Astrocyte (in vitro differentiated cells and primary cell): ENCODE measurements around the gene L1TD1. TPM values are rescaled to one million over a fixed set of nuclear protein-coding genes. Genes with fewer than 3 reads are reported as not detected.
"Not testable (repeated sequence)": the region's sequence is repeated elsewhere in the genome, so short reads cannot be mapped to it uniquely, and the experiment has no call there.

Experiments
- DNase-seq: peaks from one replicate; pipeline ENCODE4 v3.0.0-alpha.2; 2010; ENCODE audit warnings: low read depth
- FAIRE-seq: peaks from 2 replicates; lab custom pipeline; 2011; peaks lifted over from hg19 to GRCh38; lab: Jason Lieb, UNC
- H2AFZ ChIP-seq: 2 replicates; pipeline ENCODE4 v1.6.0; 2012; ENCODE audit warnings: low read depth, low read length, inconsistent platforms
- H3K27ac ChIP-seq: 2 replicates; pipeline ENCODE4 v1.5.1; 2011; ENCODE audit warnings: low read depth, low read length, inconsistent platforms
- H3K27me3 ChIP-seq: 2 replicates; pipeline ENCODE4 v1.6.0; 2011; ENCODE audit warnings: low read length, inconsistent platforms; ENCODE audit not compliant: insufficient read depth
- H3K36me3 ChIP-seq: 2 replicates; pipeline ENCODE4 v1.5.1; 2011; ENCODE audit warnings: low read length, inconsistent platforms; ENCODE audit not compliant: insufficient read depth
- H3K4me1 ChIP-seq: 2 replicates; pipeline ENCODE4 v1.5.1; 2011; ENCODE audit warnings: low read length, inconsistent platforms; ENCODE audit not compliant: insufficient read depth
- H3K4me2 ChIP-seq: 2 replicates; pipeline ENCODE4 v1.6.0; 2012; ENCODE audit warnings: low read length, inconsistent platforms
- H3K4me3 ChIP-seq: 2 replicates; pipeline ENCODE4 v1.5.1; 2011; ENCODE audit warnings: low read depth, mild to moderate bottlenecking, low read length, inconsistent platforms; ENCODE audit not compliant: insufficient read depth
- H3K79me2 ChIP-seq: 2 replicates; pipeline ENCODE4 v1.6.0; 2012; ENCODE audit warnings: mild to moderate bottlenecking, low read length, inconsistent platforms; ENCODE audit not compliant: insufficient read depth
- H3K9ac ChIP-seq: 2 replicates; pipeline ENCODE4 v1.6.0; 2012; ENCODE audit warnings: mild to moderate bottlenecking, low read length, inconsistent platforms
- H3K9me3 ChIP-seq: 2 replicates; pipeline ENCODE4 v1.5.1; 2012; ENCODE audit warnings: low read depth, mild to moderate bottlenecking, low read length, inconsistent platforms; ENCODE audit not compliant: insufficient read depth
- H4K20me1 ChIP-seq: 2 replicates; pipeline ENCODE4 v1.6.0; 2012; ENCODE audit warnings: low read length, inconsistent platforms; ENCODE audit not compliant: insufficient read depth
- H3K27ac Mint-ChIP-seq: one replicate; pipeline ENCODE4 v1.8.0; 2021; ENCODE audit warnings: mild to moderate bottlenecking, mixed read lengths; ENCODE audit not compliant: unreplicated experiment
- H3K27me3 Mint-ChIP-seq: one replicate; pipeline ENCODE4 v1.8.0; 2021; ENCODE audit warnings: low read depth, mixed read lengths; ENCODE audit not compliant: unreplicated experiment
- H3K36me3 Mint-ChIP-seq: one replicate; pipeline ENCODE4 v1.8.0; 2021; ENCODE audit warnings: low read depth, mixed read lengths; ENCODE audit not compliant: unreplicated experiment
- H3K4me1 Mint-ChIP-seq: one replicate; pipeline ENCODE4 v1.8.0; 2021; ENCODE audit warnings: low read depth, mixed read lengths; ENCODE audit not compliant: unreplicated experiment
- H3K4me3 Mint-ChIP-seq: one replicate; pipeline ENCODE4 v1.8.0; 2021; ENCODE audit warnings: mild to moderate bottlenecking, moderate library complexity, mixed read lengths; ENCODE audit not compliant: unreplicated experiment
- H3K9me3 Mint-ChIP-seq: one replicate; pipeline ENCODE4 v1.8.0; 2021; ENCODE audit warnings: mild to moderate bottlenecking, mixed read lengths; ENCODE audit not compliant: unreplicated experiment
- CTCF ChIP-seq: IDR thresholded peaks from 2 replicates; pipeline ENCODE4 v1.5.1; 2011; ENCODE audit warnings: low read depth, mild to moderate bottlenecking, inconsistent platforms, low read length, moderate library complexity; ENCODE audit not compliant: insufficient read depth
- EZH2 ChIP-seq: IDR thresholded peaks from 2 replicates; pipeline ENCODE4 v1.6.1; 2012; ENCODE audit warnings: mild to moderate bottlenecking, low read length, inconsistent platforms; ENCODE audit not compliant: insufficient read depth
- total RNA-seq: library from RNA; stranded (reverse); gene quantifications from 2 replicates; pipeline ENCODE4 v1.2.1, GENCODE V29; 2021

Gene L1TD1
- total RNA-seq, 1 donor from 2014 or later, result 9.9 TPM

GRCh38 chr1:62218604-62219003, 24.0 kb downstream of the L1TD1 start:
- H4K20me1 ChIP-seq, result no peaks in the 10 kb centered on the region
- DNase-seq, result no peak
- no peak overlapping the region for H3K9ac ChIP-seq
- H3K9me3 Mint-ChIP-seq, result no peaks in the 10 kb centered on the region
- no peaks in the 10 kb centered on the region for H3K9me3 ChIP-seq
- H3K36me3 Mint-ChIP-seq, result no peaks in the 10 kb centered on the region
- no peak overlapping the region for H3K27ac Mint-ChIP-seq
- no peak overlapping the region for H3K4me3 Mint-ChIP-seq
- H3K4me2 ChIP-seq, result no peak overlapping the region
- no peaks in the 10 kb centered on the region for H3K36me3 ChIP-seq
- no peak overlapping the region for H2AFZ ChIP-seq
- no peak for FAIRE-seq
- no peaks in the 10 kb centered on the region for H3K79me2 ChIP-seq
- H3K4me1 Mint-ChIP-seq, result peaks cover 5% of the 10 kb centered on the region
- H3K4me1 ChIP-seq, result no peaks in the 10 kb centered on the region
- no peaks in the 10 kb centered on the region for H3K27me3 Mint-ChIP-seq
- H3K27ac ChIP-seq, result no peak overlapping the region
- TF ChIP-seq EZH2 (no peak), CTCF (no peak)
- no peak overlapping the region for H3K4me3 ChIP-seq
- H3K27me3 ChIP-seq, result no peaks in the 10 kb centered on the region

- not testable (repeated sequence) for H3K4me3 ChIP-seq, H3K36me3 Mint-ChIP-seq, H3K79me2 ChIP-seq, H3K27ac ChIP-seq, H3K4me1 Mint-ChIP-seq, FAIRE-seq, H4K20me1 ChIP-seq, H2AFZ ChIP-seq, DNase-seq, H3K9me3 Mint-ChIP-seq, H3K27me3 ChIP-seq, H3K27ac Mint-ChIP-seq, H3K4me1 ChIP-seq, H3K9me3 ChIP-seq, H3K4me2 ChIP-seq, H3K27me3 Mint-ChIP-seq, H3K36me3 ChIP-seq, H3K4me3 Mint-ChIP-seq, H3K9ac ChIP-seq
Measured at GRCh38 chr1:62220456-62220855, 25.8 kb downstream of the L1TD1 start.

- Histone ChIP-seq H4K20me1 (no peaks in the 10 kb centered on the region), H3K9ac (no peak overlapping the region), H3K9me3 (no peaks in the 10 kb centered on the region), H3K27me3 (no peaks in the 10 kb centered on the region), H3K4me2 (no peak overlapping the region), H3K27ac (no peak overlapping the region), H3K4me3 (no peak overlapping the region), H3K36me3 (no peaks in the 10 kb centered on the region), H3K4me1 (no peaks in the 10 kb centered on the region), H2AFZ (no peak overlapping the region), H3K79me2 (no peaks in the 10 kb centered on the region)
- Mint-ChIP-seq H3K4me3 (no peak overlapping the region), H3K9me3 (no peaks in the 10 kb centered on the region), H3K27me3 (no peaks in the 10 kb centered on the region), H3K4me1 (peaks cover 5% of the 10 kb centered on the region), H3K36me3 (no peaks in the 10 kb centered on the region), H3K27ac (no peak overlapping the region)
- DNase-seq (no peak), FAIRE-seq (no peak)
- TF ChIP-seq CTCF, result no peak
- TF ChIP-seq EZH2, result no peak
Measured at GRCh38 chr1:62221171-62221570, 26.5 kb downstream of the L1TD1 start.
